PC-9 (cell line): ENCODE data around the gene HAX1. TPM values are rescaled to one million over a fixed set of nuclear protein-coding genes. Genes with fewer than 3 reads are reported as not detected.
"Not testable (repeated sequence)": the region's sequence is repeated elsewhere in the genome, so short reads cannot be mapped to it uniquely, and the experiment has no call there.

Source experiments
- BruUV-seq: library from RNA; stranded (reverse); fragments of 400-500 nt; replicated peaks from 2 replicates; lab custom pipeline; 2021; lab: Mats Ljungman, UMichigan
- CTCF ChIA-PET: fragments of 300-600 bp; sonication (Branson Sonifier 250); formaldehyde crosslinking; loops from one replicate; lab custom pipeline; 2022; ENCODE audit warnings: antibody characterized with exemption; lab: Charles Lee
- POLR2A ChIA-PET: fragments of 300-600 bp; sonication (Branson Sonifier 250); formaldehyde crosslinking; loops from one replicate; lab custom pipeline; 2022; ENCODE audit warnings: antibody characterized with exemption; ENCODE audit not compliant: unreplicated experiment; lab: Charles Lee
- DNase-seq, 2 experiments: peaks; one replicate each; pipeline versions ENCODE4 v3.0.0 to v3.0.0-alpha.2; 2015 to 2022; ENCODE audit warnings: mixed read lengths in 1 of 2
- H2AFZ ChIP-seq: fragments of 200-600 bp; sonication (generic); 2 replicates; pipeline ENCODE4 v1.8.1; 2017; ENCODE audit warnings: antibody characterized with exemption
- H3F3A ChIP-seq: fragments of 200-600 bp; sonication (generic); 2 replicates; pipeline ENCODE4 v1.8.1; 2017; ENCODE audit warnings: antibody characterized with exemption, mild to moderate bottlenecking, low read depth; ENCODE audit not compliant: insufficient read depth
- H3K27ac ChIP-seq: fragments of 200-600 bp; sonication (generic); 2 replicates; pipeline ENCODE4 v1.6.1; 2016; ENCODE audit warnings: mixed run types
- H3K27me3 ChIP-seq: fragments of 200-600 bp; sonication (generic); 2 replicates; pipeline ENCODE4 v1.6.1; 2016; ENCODE audit warnings: low read depth, mixed run types; ENCODE audit not compliant: insufficient read depth
- H3K36me3 ChIP-seq: fragments of 200-600 bp; sonication (generic); 2 replicates; pipeline ENCODE4 v1.6.1; 2016; ENCODE audit warnings: low read depth, mixed run types
- H3K4me1 ChIP-seq: fragments of 200-600 bp; sonication (generic); replicated peaks from 2 replicates; pipeline ENCODE4 v1.6.1; 2016; ENCODE audit warnings: mixed run types; ENCODE audit not compliant: insufficient read depth
- H3K4me2 ChIP-seq: fragments of 200-600 bp; sonication (generic); 2 replicates; pipeline ENCODE4 v1.6.1; 2017; ENCODE audit warnings: mixed run types
- H3K4me3 ChIP-seq: fragments of 200-600 bp; sonication (generic); 2 replicates; pipeline ENCODE4 v1.6.1; 2016; ENCODE audit warnings: mixed run types
- H3K79me2 ChIP-seq: fragments of 200-600 bp; sonication (generic); 2 replicates; pipeline ENCODE4 v1.6.1; 2017; ENCODE audit warnings: low read depth, mixed run types
- H3K9me2 ChIP-seq: fragments of 200-600 bp; sonication (generic); 2 replicates; pipeline ENCODE4 v1.8.1; 2017; ENCODE audit warnings: mild to moderate bottlenecking; ENCODE audit not compliant: insufficient read depth
- H3K9me3 ChIP-seq: fragments of 200-600 bp; sonication (generic); 2 replicates; pipeline ENCODE4 v1.8.1; 2016; ENCODE audit warnings: low read depth; ENCODE audit not compliant: insufficient read depth
- H4K20me1 ChIP-seq: fragments of 200-600 bp; sonication (generic); 2 replicates; pipeline ENCODE4 v1.8.1; 2017; ENCODE audit not compliant: insufficient read depth
- CTCF ChIP-seq: fragments of 200-600 bp; sonication (generic); conservative IDR thresholded peaks from 2 replicates; pipeline ENCODE4 v1.6.1; 2017; ENCODE audit warnings: mixed run types, antibody characterized with exemption, mild to moderate bottlenecking, moderate library complexity
- EZH2 ChIP-seq: fragments of 200-600 bp; sonication (generic); IDR thresholded peaks from 2 replicates; pipeline ENCODE4 v1.8.0; 2017; ENCODE audit warnings: antibody characterized with exemption, low read depth
- intact Hi-C: fragments of 100-400 bp; cut with micrococcal nuclease; formaldehyde crosslinking; loops from one replicate; pipeline ENCODE4 v1.10.0; 2022; ENCODE audit not compliant: unreplicated experiment
- total RNA-seq: library from RNA; stranded (reverse); gene quantifications from 2 replicates; pipeline ENCODE4 v1.2.3, GENCODE V29; 2021

Gene HAX1
- total RNA-seq, 1 experiment from 2014 or later: 92.3 TPM

GRCh38 chr1:154270833-154271232 lies 1.6 kb upstream of the HAX1 start:
- ChIA-PET CTCF (interaction anchor here (0.6 kb wide), 1 partner anchor 659 kb away, joined by 4 read pairs; no protein-coding TSS in a partner anchor), POLR2A (interaction anchor here (0.6 kb wide), 1 partner anchor 22 kb away, joined by 6 read pairs; no protein-coding TSS in a partner anchor)
- no peak overlapping the region for H3K4me2 ChIP-seq
- H3F3A ChIP-seq: peaks cover 25% of the 10 kb centered on the region
- no peak overlapping the region for H3K4me3 ChIP-seq
- peaks cover 18% of the 10 kb centered on the region for H3K79me2 ChIP-seq
- intact Hi-C loops: loop anchor here (5.0 kb wide), 3 partner anchors 309 to 599 kb away; partner anchors contain the start of genes ILF2 and SLC39A1
- H3K9me3 ChIP-seq: no peaks in the 10 kb centered on the region
- TF ChIP-seq CTCF (no peak), EZH2 (no peak)
- H3K36me3 ChIP-seq: peaks cover 3% of the 10 kb centered on the region; the same call in 1 of the 2 replicates
- no peaks in the 10 kb centered on the region for H4K20me1 ChIP-seq
- H3K27ac ChIP-seq: no peak overlapping the region
- no peaks in the 10 kb centered on the region for H3K27me3 ChIP-seq
- DNase-seq: no peak
- no peaks in the 10 kb centered on the region for H3K9me2 ChIP-seq
- H3K4me1 ChIP-seq: peaks cover 10% of the 10 kb centered on the region
- no TSS peak for BruUV-seq
- no peak overlapping the region for H2AFZ ChIP-seq

- ChIA-PET POLR2A (no interaction called here), CTCF (interaction anchor here (0.6 kb wide), 1 partner anchor 233 kb away, joined by 3 read pairs; no protein-coding TSS in a partner anchor)
- Histone ChIP-seq H3F3A (peaks cover 16% of the 10 kb centered on the region; the same call in 1 of the 2 replicates), H3K79me2 (peaks cover 18% of the 10 kb centered on the region), H3K27ac (peak overlapping the region; percentile 78), H2AFZ (peak overlapping the region; percentile 97), H3K4me1 (peaks cover 10% of the 10 kb centered on the region), H3K27me3 (no peaks in the 10 kb centered on the region), H4K20me1 (no peaks in the 10 kb centered on the region), H3K4me2 (peak overlapping the region; percentile 98), H3K9me3 (no peaks in the 10 kb centered on the region), H3K9me2 (no peaks in the 10 kb centered on the region), H3K4me3 (peak overlapping the region; percentile 95), H3K36me3 (peaks cover 3% of the 10 kb centered on the region; the same call in 1 of the 2 replicates)
- BruUV-seq: TSS peak; percentile 45
- DNase-seq: no peak
- intact Hi-C loops: loop anchor here (2.0 to 5.0 kb wide), 5 partner anchors 90 to 601 kb away; partner anchors contain the start of genes ILF2 and SLC39A1
- TF ChIP-seq EZH2 (no peak), CTCF (no peak)
These were observed 652 bp downstream of the HAX1 start for GRCh38 chr1:154272999-154273563.

GRCh38 chr1:154276797-154277196 lies 4.4 kb downstream of the HAX1 start:
- H4K20me1 ChIP-seq: no peaks in the 10 kb centered on the region
- H3K79me2 ChIP-seq: peaks cover 18% of the 10 kb centered on the region
- TF ChIP-seq CTCF (peak; percentile 40), EZH2 (no peak)
- no peak for DNase-seq
- no peak overlapping the region for H3K27ac ChIP-seq
- H3K36me3 ChIP-seq: peaks cover 3% of the 10 kb centered on the region; the same call in 1 of the 2 replicates
- H3K4me2 ChIP-seq: no peak overlapping the region
- ChIA-PET CTCF (interaction anchor here (0.8 kb wide), 1 partner anchor 76 kb away, joined by 5 read pairs; no protein-coding TSS in a partner anchor), POLR2A (no interaction called here)
- H3F3A ChIP-seq: peaks cover 4% of the 10 kb centered on the region; the same call in 1 of the 2 replicates
- H3K4me3 ChIP-seq: no peak overlapping the region
- peaks cover 6% of the 10 kb centered on the region for H3K4me1 ChIP-seq
- no peaks in the 10 kb centered on the region for H3K9me2 ChIP-seq
- H3K27me3 ChIP-seq: no peaks in the 10 kb centered on the region
- BruUV-seq: no TSS peak
- H3K9me3 ChIP-seq: no peaks in the 10 kb centered on the region
- H2AFZ ChIP-seq: no peak overlapping the region
- intact Hi-C loops: loop anchor here (5.0 kb wide), 1 partner anchor 271 kb away; no protein-coding TSS in a partner anchor

- DNase-seq, H3K4me3 ChIP-seq, H3K4me1 ChIP-seq, H4K20me1 ChIP-seq, intact Hi-C loops, H3K9me2 ChIP-seq, H2AFZ ChIP-seq, H3K36me3 ChIP-seq, H3K27ac ChIP-seq, POLR2A ChIA-PET, BruUV-seq, H3K9me3 ChIP-seq, H3K79me2 ChIP-seq, H3F3A ChIP-seq, H3K4me2 ChIP-seq, CTCF ChIA-PET: not testable (repeated sequence)
- peaks cover 24% of the 10 kb centered on the region; the same call in 1 of the 2 replicates for H3K27me3 ChIP-seq
These were observed 15.2 kb downstream of the HAX1 start for GRCh38 chr1:154287591-154287990.
